GM12874 (cell line): ENCODE data around the gene PIGR.

Experiments used
- TF ChIP-seq, protein P1 (sequence below): IDR thresholded peaks from 2 replicates; pipeline ENCODE4 v1.5.1; 2011; ENCODE audit warnings: low read depth, mild to moderate bottlenecking, control low read depth, low read length, moderate library complexity; ENCODE audit not compliant: insufficient read depth

PIGR gene

DNA sequence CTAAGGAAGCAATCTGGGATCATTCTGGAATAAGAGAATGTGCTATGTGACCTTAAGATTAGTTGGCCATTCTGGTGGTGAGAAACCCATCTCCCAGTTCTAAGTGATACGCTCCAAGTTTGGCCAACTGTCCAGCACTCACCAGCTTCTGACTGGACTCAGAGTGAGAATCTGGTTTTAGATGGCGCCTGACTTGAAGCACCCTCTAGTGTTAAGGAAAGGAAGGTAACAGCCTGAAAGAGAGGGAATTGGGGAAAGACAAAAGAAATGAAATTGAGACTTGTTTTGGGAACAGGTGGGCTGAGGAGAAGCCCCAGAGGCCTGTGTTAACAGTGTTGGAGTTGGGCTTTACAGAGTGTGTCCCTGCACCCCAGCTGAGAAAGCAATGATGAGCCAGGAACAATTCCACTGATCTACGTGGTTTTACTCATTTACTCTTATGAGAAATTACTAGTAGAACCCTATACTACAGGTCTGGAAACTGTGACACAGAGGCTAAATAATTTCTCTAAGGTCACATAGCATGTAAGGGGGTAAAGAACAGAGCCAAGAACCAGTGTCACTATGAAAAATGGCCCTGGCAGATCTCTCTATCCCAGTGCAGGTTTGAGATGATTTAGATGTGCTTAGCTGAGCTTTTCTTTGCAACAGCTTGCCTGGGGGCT is 33.2 kb upstream of the PIGR start:
- TF ChIP-seq, protein P1, sequence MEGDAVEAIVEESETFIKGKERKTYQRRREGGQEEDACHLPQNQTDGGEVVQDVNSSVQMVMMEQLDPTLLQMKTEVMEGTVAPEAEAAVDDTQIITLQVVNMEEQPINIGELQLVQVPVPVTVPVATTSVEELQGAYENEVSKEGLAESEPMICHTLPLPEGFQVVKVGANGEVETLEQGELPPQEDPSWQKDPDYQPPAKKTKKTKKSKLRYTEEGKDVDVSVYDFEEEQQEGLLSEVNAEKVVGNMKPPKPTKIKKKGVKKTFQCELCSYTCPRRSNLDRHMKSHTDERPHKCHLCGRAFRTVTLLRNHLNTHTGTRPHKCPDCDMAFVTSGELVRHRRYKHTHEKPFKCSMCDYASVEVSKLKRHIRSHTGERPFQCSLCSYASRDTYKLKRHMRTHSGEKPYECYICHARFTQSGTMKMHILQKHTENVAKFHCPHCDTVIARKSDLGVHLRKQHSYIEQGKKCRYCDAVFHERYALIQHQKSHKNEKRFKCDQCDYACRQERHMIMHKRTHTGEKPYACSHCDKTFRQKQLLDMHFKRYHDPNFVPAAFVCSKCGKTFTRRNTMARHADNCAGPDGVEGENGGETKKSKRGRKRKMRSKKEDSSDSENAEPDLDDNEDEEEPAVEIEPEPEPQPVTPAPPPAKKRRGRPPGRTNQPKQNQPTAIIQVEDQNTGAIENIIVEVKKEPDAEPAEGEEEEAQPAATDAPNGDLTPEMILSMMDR, result peak; percentile 62

DNA sequence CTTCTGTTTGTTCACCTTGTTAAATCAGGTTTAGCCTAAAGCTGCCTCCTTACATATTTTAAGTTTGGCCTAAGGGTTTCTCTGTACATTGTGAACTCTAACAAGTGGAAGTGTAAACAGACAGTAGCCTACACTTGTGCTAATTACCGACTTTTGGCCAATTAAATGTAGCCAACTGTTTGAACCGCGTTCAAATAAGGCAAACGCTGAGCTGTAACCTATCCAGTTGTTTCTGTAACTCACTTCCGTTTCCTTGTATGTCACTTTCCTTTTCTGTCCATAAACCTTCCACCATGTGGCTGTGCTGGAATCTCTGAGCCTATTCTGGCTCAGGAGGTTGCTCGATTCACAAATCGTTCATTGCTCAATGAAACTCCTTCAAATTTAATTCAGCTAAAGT is 32.0 kb upstream of the PIGR start:
- TF ChIP-seq, protein P1, result no peak

DNA sequence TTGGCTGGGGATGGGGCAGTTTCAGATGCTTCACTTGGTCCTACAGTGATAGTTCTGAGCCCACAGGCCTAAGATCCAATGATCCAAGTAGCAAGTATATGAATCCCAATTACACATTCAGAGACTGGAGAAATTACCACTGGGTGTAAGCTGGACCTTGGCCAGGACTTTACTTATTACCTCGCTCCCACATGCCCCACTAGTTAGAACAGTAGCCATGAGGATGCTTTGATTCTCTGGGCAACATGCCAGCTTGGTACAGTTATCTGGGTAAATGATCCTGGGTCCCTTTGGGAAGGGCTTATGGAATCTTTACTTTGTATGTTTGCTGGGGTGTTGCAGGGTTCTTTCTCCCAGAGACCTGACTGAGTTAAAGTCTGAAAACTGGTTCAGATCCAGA is 29.0 kb upstream of the PIGR start:
- TF ChIP-seq, protein P1, result no peak

DNA sequence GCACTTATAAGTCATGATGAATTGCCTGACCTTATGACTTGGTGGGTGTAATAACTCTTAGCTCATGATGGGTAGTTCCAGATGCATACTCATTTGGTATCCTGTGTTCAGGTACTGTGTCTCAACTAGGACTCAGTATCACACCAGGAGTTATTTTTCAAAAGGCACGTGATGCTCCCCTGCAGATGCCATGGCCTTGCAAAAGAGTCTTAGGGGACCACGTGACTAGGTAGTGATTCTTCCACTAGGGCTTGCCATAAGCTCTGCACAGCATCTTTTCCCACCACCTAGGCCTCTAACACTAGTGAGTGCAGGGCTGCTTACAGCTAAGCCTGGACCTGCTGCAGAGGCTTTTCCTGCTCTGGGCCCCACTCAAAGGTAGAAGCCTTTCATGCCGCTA is 27.9 kb upstream of the PIGR start:
- TF ChIP-seq, protein P1, result no peak

DNA sequence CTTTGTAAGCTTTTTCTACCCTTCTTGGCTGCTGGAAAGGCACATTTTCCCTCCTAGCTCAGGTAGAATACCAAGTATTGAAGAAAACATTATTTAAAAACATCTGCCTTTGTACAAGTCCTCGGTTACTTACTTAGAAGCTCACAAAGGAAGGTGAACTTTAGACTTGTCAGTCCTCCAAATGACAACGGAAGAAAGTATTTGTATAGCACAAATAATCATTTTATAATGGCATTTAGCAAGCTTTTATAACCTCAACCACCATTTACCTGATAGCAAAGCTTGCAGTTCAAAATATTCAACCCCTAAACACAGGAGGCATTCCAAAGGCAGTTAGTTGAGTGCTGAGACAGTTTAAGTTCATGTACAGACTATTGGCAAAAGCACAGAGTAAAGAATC is 26.5 kb upstream of the PIGR start:
- TF ChIP-seq, protein P1, result no peak

DNA sequence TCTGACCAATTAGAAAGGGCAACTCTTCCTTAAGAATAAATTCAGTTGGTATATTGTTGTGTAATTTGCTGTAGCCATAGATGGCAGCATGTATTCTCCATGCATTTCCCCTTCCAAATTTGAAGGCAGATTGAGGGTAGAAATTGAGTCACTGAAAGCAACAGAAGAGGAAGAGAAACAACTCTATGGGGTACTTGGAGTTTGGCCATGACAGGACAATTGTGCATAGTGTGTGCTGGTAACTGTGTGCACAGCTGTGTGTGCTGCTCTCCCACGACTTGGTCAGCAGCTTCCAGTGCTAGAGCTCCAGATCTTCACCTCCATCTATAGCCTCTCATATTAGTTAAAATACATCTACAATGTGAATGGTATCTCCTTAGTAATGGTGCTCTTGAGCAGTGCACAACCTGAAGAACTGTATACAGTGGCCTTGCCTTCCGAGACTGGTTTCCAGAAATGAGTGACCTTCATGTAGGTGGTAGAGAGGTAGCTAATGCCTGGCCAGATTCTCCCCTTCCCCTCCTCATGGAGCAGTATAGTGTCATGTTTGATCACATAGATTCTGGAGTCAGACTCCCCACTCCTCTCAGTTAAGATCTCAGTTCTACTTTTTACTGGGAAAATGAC is 24.9 kb upstream of the PIGR start:
- TF ChIP-seq, protein P1, result no peak

DNA sequence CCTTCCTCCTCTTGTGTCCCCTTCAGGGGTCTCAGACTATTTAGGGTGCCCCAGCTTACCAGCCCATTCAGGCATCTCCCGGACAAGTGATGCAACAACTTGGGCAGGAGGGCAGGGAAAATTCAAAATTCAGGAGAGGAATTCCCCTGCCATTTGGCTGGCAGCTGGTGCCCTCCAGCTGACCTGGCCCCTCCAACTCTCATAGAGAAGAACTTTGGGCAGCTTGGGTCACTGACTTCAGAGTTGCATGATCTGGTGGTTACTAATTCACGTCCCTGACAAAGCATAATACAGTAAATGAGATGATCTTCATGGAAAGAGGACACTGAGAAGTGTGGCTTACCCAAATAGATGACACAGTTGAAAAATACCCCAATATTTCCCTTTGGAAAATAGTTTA is 24.2 kb upstream of the PIGR start, which contains the start of gene FCAMR:
TSS of gene FCAMR (minus strand) at position 15 of the 400 bp plus-strand sequence. CDS start 335 bp downstream, outside the sequence.
- TF ChIP-seq, protein P1, result no peak
